ENCODE results near the gene P4HTM.

- TF ChIP-seq SUZ12 (IDR thresholded peaks at IDR 0.05; ENCODE audit: low read length) (no peak), SAP30 (IDR thresholded peaks at IDR 0.05; ENCODE audit: insufficient read depth, insufficient replicate concordance, low read length) (no peak), HDAC6 (IDR thresholded peaks at IDR 0.05; ENCODE audit: low read depth, low read length) (no peak), RAD21 (IDR thresholded peaks at IDR 0.05 in 1 of 2, conservative IDR thresholded peaks at IDR 0.05 in 1 of 2; ENCODE audit: low read depth in 2 of 2, low read length in 2 of 2) (no peak)
- TF ChIP-seq, protein P1, sequence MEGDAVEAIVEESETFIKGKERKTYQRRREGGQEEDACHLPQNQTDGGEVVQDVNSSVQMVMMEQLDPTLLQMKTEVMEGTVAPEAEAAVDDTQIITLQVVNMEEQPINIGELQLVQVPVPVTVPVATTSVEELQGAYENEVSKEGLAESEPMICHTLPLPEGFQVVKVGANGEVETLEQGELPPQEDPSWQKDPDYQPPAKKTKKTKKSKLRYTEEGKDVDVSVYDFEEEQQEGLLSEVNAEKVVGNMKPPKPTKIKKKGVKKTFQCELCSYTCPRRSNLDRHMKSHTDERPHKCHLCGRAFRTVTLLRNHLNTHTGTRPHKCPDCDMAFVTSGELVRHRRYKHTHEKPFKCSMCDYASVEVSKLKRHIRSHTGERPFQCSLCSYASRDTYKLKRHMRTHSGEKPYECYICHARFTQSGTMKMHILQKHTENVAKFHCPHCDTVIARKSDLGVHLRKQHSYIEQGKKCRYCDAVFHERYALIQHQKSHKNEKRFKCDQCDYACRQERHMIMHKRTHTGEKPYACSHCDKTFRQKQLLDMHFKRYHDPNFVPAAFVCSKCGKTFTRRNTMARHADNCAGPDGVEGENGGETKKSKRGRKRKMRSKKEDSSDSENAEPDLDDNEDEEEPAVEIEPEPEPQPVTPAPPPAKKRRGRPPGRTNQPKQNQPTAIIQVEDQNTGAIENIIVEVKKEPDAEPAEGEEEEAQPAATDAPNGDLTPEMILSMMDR (IDR thresholded peaks at IDR 0.05; ENCODE audit: control extremely low read depth in 1 of 3, insufficient read depth in 1 of 3, low read depth in 1 of 3, low read length in 3 of 3), result no peak
These were observed 16.0 kb downstream of the P4HTM start for GRCh38 chr3:49005998-49006397.

Measured in H1 (cell line).